Osteoblast (primary cell): Measurements from ENCODE around the gene TCF12. TPM values are rescaled to one million over a fixed set of nuclear protein-coding genes. Genes with fewer than 3 reads are reported as not detected.
A peak's percentile ranks its signal among the peaks of the same experiment; 100 is the strongest.

Source experiments
- DNase-seq: peaks from one replicate; pipeline ENCODE4 v3.0.0; 2011; ENCODE audit warnings: low spot score, mixed read lengths; ENCODE audit not compliant: insufficient read length; ENCODE audit errors: missing footprints
- H2AFZ ChIP-seq: 2 replicates; pipeline ENCODE4 v1.6.0; 2011; ENCODE audit warnings: mild to moderate bottlenecking, low read length
- H3K27ac ChIP-seq: 2 replicates; pipeline ENCODE4 v1.5.1; 2011; ENCODE audit warnings: mild to moderate bottlenecking, low read depth, low read length, moderate library complexity
- H3K27me3 ChIP-seq: 2 replicates; pipeline ENCODE4 v1.6.0; 2012; ENCODE audit warnings: mild to moderate bottlenecking, control low read depth, inconsistent platforms, low read length, moderate library complexity; ENCODE audit not compliant: insufficient read depth
- H3K36me3 ChIP-seq: 2 replicates; pipeline ENCODE4 v1.5.1; 2011; ENCODE audit warnings: mild to moderate bottlenecking, low read length, control low read depth, moderate library complexity; ENCODE audit not compliant: insufficient read depth
- H3K4me1 ChIP-seq: 2 replicates; pipeline ENCODE4 v1.5.1; 2011; ENCODE audit warnings: mild to moderate bottlenecking, low read length, control low read depth, moderate library complexity; ENCODE audit not compliant: insufficient read depth
- H3K4me2 ChIP-seq: 2 replicates; pipeline ENCODE4 v1.6.0; 2011; ENCODE audit warnings: mild to moderate bottlenecking, low read length; ENCODE audit not compliant: insufficient read depth
- H3K4me3 ChIP-seq: fragments of 200-600 bp; sonication (generic); 3 replicates; pipeline ENCODE4 v1.5.1; 2012; ENCODE audit warnings: mild to moderate bottlenecking, low read length, inconsistent platforms; ENCODE audit not compliant: insufficient read depth
- H3K79me2 ChIP-seq: 2 replicates; pipeline ENCODE4 v1.6.0; 2012; ENCODE audit warnings: mild to moderate bottlenecking, low read length, control low read depth, inconsistent platforms; ENCODE audit not compliant: insufficient read depth
- H3K9me3 ChIP-seq: 2 replicates; pipeline ENCODE4 v1.5.1; 2011; ENCODE audit warnings: low read depth, low read length, control low read depth
- H4K20me1 ChIP-seq: 2 replicates; pipeline ENCODE4 v1.6.0; 2012; ENCODE audit warnings: mild to moderate bottlenecking, low read length, control low read depth; ENCODE audit not compliant: insufficient read depth
- total RNA-seq: library from RNA; depleted of rRNA; stranded (reverse); fragments of >200 nt; gene quantifications from 2 replicates; pipeline ENCODE4 v1.2.3, GENCODE V29; 2012
- TF ChIP-seq, protein P1 (sequence below): IDR thresholded peaks from 2 replicates; pipeline ENCODE4 v1.5.1; 2011; ENCODE audit warnings: mild to moderate bottlenecking, low read depth, low read length, moderate library complexity; ENCODE audit errors: extremely low read depth

Gene TCF12
- total RNA-seq, 1 donor: 86.5 TPM

DNA sequence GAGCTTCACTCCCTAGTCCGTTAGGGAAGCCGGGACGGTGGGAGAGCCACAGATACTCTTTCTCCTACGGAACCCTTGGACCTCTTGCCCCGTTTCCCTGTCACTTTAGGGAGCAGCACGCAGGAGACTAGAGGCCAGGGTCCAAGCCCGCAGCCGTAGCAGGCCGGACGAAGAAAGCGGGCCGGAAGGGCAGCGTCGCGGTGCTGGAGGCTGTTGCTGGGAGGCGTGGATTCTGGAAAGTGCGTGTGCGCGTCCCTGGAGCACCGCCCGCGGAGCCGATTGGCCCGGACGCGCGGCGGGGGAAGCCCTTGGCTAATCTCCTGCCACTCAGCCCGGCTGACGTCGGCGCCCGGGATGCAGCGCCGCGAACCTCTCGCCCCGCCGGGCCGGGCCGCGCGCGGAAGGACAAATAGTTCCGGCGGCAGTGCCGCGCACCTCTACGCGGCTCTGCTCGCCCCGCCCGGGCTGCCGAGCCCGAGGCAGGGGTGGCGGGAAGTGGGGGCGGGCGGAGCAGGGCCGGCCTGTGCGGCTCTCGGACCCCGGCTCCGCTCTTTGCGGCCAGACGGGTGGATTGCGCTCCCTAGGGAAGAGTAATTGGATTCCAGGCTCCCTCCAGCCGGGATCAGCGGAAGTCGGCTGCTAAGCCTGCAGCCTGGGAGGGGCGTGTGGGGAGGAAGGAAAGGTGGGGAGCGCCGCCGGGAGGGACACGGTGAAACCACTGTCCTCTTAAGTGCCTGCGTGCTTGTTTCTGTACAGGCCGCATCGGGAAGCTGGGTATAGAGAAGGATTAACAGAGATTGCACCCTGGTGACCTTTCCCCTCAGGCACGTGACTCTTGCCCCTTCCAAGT is 31.3 kb upstream of the TCF12 start:
- Histone ChIP-seq H3K79me2 (no peaks in the 10 kb centered on the region), H3K27me3 (no peaks in the 10 kb centered on the region), H3K4me3 (peak overlapping the region; percentile 79), H3K36me3 (no peaks in the 10 kb centered on the region), H3K9me3 (no peaks in the 10 kb centered on the region), H3K4me2 (peak overlapping the region; percentile 94), H3K27ac (peak overlapping the region; percentile 89), H3K4me1 (peaks cover 15% of the 10 kb centered on the region), H2AFZ (peak overlapping the region; percentile 95), H4K20me1 (no peaks in the 10 kb centered on the region)
- TF ChIP-seq, protein P1, sequence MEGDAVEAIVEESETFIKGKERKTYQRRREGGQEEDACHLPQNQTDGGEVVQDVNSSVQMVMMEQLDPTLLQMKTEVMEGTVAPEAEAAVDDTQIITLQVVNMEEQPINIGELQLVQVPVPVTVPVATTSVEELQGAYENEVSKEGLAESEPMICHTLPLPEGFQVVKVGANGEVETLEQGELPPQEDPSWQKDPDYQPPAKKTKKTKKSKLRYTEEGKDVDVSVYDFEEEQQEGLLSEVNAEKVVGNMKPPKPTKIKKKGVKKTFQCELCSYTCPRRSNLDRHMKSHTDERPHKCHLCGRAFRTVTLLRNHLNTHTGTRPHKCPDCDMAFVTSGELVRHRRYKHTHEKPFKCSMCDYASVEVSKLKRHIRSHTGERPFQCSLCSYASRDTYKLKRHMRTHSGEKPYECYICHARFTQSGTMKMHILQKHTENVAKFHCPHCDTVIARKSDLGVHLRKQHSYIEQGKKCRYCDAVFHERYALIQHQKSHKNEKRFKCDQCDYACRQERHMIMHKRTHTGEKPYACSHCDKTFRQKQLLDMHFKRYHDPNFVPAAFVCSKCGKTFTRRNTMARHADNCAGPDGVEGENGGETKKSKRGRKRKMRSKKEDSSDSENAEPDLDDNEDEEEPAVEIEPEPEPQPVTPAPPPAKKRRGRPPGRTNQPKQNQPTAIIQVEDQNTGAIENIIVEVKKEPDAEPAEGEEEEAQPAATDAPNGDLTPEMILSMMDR: no peak
- DNase-seq: peak; percentile 98

- H3K4me3 ChIP-seq: peak overlapping the region; percentile 79
- TF ChIP-seq, protein P1: no peak
- peak overlapping the region; percentile 89 for H3K27ac ChIP-seq
Observed at GRCh38 chr15:56887782-56888438, 30.5 kb upstream of the TCF12 start.

GRCh38 chr15:56890038-56890437 is 28.4 kb upstream of the TCF12 start:
- H4K20me1 ChIP-seq: no peaks in the 10 kb centered on the region
- H3K9me3 ChIP-seq: no peaks in the 10 kb centered on the region
- peaks cover 15% of the 10 kb centered on the region for H3K4me1 ChIP-seq
- no peak overlapping the region for H3K4me3 ChIP-seq
- no peak overlapping the region for H3K27ac ChIP-seq
- no peaks in the 10 kb centered on the region for H3K36me3 ChIP-seq
- no peak overlapping the region for H3K4me2 ChIP-seq
- no peak overlapping the region for H2AFZ ChIP-seq
- no peak for DNase-seq
- no peaks in the 10 kb centered on the region for H3K27me3 ChIP-seq
- H3K79me2 ChIP-seq: no peaks in the 10 kb centered on the region
- TF ChIP-seq, protein P1: no peak

More at GRCh38 chr15:56887782-56888438, 30.5 kb upstream of the TCF12 start:
- H2AFZ ChIP-seq: peak overlapping the region; percentile 95
- DNase-seq: no peak
- H3K79me2 ChIP-seq: no peaks in the 10 kb centered on the region
- H3K4me2 ChIP-seq: peak overlapping the region; percentile 94
- no peaks in the 10 kb centered on the region for H3K36me3 ChIP-seq
- H3K9me3 ChIP-seq: no peaks in the 10 kb centered on the region
- H3K27me3 ChIP-seq: no peaks in the 10 kb centered on the region
- no peaks in the 10 kb centered on the region for H4K20me1 ChIP-seq
- peaks cover 15% of the 10 kb centered on the region for H3K4me1 ChIP-seq

DNA sequence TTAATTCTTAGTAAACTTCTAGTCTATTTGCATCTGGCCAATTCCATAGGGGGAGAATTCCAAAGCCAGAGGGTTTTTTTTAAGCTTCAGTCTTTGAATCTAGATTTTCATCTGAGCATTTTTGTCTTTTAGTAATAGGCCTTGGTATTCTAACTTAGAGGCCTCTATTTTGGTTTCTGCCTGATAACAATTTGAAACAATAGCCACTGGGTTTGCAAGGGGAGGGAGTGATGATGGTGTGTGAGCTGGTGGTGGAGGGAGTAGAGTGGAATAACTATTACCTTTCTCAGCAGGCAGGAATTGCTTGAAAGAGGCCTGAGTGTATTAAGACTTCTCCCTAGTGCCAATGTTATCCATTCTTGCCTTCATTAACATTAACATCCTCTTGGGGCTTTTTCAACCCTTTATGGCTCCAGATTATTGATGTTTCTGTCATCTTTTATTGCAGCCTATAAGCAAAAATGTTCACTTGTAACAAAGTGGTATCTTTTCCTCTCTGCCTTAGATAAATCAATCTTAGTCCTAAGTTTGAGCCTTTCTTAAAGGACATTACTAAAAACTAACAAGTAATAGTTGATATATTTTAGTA is 26.5 kb upstream of the TCF12 start:
- Histone ChIP-seq H3K4me2 (no peak overlapping the region), H3K4me3 (no peak overlapping the region), H3K27ac (no peak overlapping the region), H4K20me1 (no peaks in the 10 kb centered on the region), H3K4me1 (peaks cover 9% of the 10 kb centered on the region), H3K27me3 (no peaks in the 10 kb centered on the region), H2AFZ (no peak overlapping the region), H3K36me3 (no peaks in the 10 kb centered on the region), H3K79me2 (no peaks in the 10 kb centered on the region), H3K9me3 (no peaks in the 10 kb centered on the region)
- TF ChIP-seq, protein P1: no peak
- no peak for DNase-seq
